GM12874 (cell line): ENCODE results near the gene MRGPRD.

Source experiments
- CTCF ChIP-seq: IDR thresholded peaks from 2 replicates; pipeline ENCODE4 v1.5.1; 2011; ENCODE audit warnings: low read depth, mild to moderate bottlenecking, control low read depth, low read length, moderate library complexity; ENCODE audit not compliant: insufficient read depth

The MRGPRD gene

GRCh38 chr11:68994894-68995285 is 14.1 kb upstream of the MRGPRD start:
- no peak for TF ChIP-seq CTCF

- TF ChIP-seq CTCF, result no peak
Measured at GRCh38 chr11:68994161-68994893, 13.5 kb upstream of the MRGPRD start.

GRCh38 chr11:68993546-68993945 is 12.8 kb upstream of the MRGPRD start:
- TF ChIP-seq CTCF, result no peak

DNA sequence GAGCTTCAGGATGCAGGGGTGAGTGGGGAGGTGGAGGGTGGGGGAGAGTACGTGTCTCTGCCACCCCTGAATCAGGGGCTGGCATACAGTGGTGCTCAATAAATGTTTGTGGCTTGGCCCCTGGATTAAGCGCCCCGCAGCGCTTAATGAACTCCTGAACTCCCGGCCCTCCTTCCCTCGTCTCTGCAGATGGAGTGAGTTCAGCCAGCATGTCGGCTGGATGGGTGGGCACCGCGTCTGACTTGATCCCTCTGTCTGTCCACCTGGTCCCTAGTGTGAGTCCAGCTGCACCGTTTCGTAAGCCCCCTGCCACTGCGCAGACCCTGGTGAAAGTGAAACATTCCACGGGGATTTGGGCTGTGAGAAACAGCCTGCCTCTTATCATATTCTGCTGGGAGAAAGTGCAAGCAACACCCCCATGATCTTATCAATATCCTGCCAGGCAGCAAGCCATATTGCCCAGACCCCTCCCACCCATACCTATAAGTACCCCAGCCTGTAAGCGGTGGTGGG is 12.0 kb upstream of the MRGPRD start:
- no peak for TF ChIP-seq CTCF

DNA sequence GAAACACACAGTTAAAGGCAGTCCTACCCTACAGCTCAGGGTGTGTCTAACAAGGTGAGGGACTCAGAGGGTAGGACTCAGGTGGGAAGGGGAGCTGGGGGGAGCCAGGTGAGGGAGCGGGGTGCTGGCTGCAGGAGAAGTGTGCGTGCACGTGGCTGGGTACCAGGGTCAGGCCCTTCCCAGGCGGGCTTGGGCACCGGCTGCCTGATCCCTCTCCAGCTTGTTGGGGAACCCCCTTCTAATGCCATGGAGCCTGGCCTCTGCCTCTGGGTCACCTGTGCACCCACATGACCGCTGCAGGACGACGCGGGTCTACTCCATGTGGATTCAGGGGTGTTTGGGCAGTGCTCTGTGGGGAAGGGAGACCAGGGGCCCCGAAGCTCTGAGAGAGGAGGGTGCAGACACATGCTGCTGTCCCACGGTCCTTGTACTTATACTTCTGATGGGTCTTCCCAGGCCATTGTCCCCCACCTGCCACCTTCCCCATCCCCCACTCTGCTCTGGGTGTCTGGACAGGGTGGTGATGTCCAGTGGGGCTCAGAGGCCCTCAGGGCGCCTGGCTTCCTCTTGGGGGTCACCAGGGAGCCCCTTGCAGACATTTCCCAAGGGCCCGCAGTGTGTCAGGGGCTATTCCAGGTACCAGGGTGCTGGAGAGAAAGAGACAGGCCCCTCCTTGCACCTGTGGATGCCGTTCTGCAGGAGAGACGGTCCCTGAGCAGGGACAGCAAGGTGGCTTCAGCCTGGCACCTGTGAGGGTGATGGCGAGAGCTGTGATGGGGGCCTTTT is 10.4 kb upstream of the MRGPRD start:
- TF ChIP-seq CTCF, result no peak

- TF ChIP-seq CTCF, result no peak
Measured at GRCh38 chr11:68989936-68990606, 9.3 kb upstream of the MRGPRD start.

DNA sequence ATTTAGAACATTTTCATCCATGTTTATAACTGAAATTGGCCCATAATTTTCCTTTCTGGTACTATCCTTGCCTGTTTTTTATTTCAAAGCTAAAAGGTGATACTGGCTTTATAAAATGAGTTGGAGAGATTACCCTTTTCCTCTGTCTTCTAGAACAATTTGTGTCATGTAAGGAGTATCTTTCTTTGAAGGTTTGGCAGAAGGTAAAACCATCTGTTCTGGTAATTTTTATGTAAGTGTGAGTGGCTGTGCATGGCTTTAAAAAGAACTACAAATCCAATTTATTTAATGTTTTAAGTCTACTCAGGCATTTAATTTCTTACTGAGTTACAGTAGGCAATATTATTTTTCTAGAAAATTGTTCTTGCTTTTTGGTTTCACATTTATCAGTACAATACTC is 7.7 kb upstream of the MRGPRD start:
- TF ChIP-seq CTCF, result no peak
